ENCODE data around the gene SLCO6A1.

SLCO6A1 gene

GRCh38 chr5:102481054-102481715, 17.6 kb downstream of the SLCO6A1 start:
- DNase-seq (ENCODE audit: extremely low read depth in 1 of 2, low read depth in 1 of 2), result no peak

GRCh38 chr5:102453716-102454115, 45.1 kb downstream of the SLCO6A1 start:
- DNase-seq (ENCODE audit: extremely low read depth in 1 of 2, low read depth in 1 of 2), result no peak

GRCh38 chr5:102451082-102451481, 47.7 kb downstream of the SLCO6A1 start:
- DNase-seq (ENCODE audit: extremely low read depth in 1 of 2, low read depth in 1 of 2), result no peak

DNA sequence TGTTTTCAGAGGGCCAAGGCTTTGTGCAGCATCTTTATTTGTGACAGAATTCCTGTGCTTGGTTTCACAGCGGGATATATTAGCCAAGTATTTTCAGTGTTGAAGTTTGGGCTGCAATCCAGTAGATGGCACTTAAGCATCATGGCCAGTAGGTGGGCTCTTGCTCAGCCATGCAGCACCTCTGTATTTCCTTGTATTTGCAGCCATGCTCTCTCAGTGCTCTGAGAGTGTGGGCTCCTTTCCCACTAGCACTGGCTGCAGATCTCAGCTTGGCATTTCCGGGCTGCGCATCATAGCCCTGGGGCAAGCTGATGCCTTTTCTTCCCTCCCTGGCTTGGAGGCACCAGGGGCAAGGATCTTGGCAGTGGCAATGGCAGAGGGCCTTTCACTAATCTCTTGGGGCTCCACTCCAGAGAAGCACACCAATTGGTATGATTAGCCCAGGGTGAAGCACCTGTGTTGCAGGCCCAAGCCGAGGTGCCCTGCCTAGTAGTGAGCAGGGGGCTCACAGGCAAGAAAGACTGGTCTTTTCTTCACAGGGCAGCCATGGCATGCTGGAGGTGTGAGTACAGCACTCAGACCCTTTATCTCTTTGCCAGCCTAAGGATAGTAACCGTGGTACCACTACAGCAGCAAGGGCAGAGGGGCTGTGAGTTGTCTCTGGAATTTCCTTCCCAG, 48.3 kb downstream of the SLCO6A1 start:
- DNase-seq (ENCODE audit: extremely low read depth in 1 of 2, low read depth in 1 of 2), result no peak

DNA sequence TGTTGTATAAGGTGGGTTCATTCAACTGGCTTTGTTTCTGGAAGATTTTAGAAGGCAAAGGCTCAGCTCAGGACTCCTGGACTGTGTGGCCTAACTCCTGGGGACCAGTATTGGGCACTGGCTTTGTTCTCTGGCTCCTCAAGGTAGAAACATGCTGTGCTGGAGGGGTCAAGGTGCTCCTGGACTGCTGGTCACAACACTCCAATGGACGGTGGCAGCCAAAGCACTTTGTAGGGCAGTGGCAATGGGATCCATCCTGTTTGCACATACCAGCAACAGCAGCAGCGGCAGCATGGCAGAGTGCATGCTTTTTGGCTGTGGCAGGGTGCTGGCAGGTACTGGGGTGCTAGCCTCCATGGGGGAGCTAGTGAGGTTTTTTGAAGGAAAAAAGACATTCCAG, 65.3 kb downstream of the SLCO6A1 start:
- no peak for DNase-seq (ENCODE audit: extremely low read depth in 1 of 2, low read depth in 1 of 2)

- DNase-seq (ENCODE audit: extremely low read depth in 1 of 2, low read depth in 1 of 2), result no peak
These were observed 77.2 kb downstream of the SLCO6A1 start for GRCh38 chr5:102421647-102422046.

- no peak for DNase-seq (ENCODE audit: extremely low read depth in 1 of 2, low read depth in 1 of 2)
These were observed 80.3 kb downstream of the SLCO6A1 start for GRCh38 chr5:102418531-102418930.

GRCh38 chr5:102414448-102414847, 84.4 kb downstream of the SLCO6A1 start:
- DNase-seq (ENCODE audit: extremely low read depth in 1 of 2, low read depth in 1 of 2), result no peak

- no peak for DNase-seq (ENCODE audit: extremely low read depth in 1 of 2, low read depth in 1 of 2)
These were observed 110.6 kb downstream of the SLCO6A1 start for GRCh38 chr5:102388235-102388634.

DNA sequence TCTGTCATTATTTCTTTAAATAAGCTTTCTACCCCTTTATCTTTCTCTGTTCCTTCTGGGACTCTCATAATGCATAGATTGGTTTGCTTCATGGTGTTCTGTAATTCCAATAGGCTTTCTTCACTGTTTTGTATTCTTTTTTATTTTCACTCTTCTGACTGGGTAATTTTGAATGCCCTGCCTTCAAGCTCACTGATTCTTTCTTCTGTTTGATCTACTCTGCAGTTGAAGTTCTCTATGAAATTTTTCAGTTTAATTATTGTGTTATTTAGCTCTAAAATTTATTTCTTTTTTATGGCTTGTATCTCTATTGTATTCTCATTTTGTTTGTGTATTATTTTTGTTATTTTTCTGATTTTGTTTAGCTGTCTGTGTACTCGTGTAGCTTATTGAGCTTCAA, 113.4 kb downstream of the SLCO6A1 start:
- DNase-seq (ENCODE audit: extremely low read depth in 1 of 2, low read depth in 1 of 2), result no peak

DNA sequence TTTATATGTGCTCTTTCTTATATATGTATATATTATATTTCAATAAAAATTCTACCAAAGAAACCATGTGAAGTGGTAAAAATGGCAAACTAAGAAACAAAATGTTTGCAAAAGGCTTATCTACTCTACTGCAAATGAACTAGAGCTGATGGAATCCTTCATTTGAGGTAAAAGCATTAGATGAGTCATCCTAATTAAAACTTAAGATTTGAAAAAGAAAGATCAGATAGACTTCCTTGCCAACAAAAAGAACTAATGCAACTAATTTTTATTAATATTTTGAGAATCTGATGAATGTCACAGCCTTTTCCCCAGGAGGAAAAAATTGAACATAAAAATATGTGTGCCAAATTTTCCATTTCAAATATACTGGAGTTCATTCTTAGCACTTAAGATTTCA, 118.6 kb downstream of the SLCO6A1 start:
- DNase-seq (ENCODE audit: extremely low read depth in 1 of 2, low read depth in 1 of 2), result no peak

DNA sequence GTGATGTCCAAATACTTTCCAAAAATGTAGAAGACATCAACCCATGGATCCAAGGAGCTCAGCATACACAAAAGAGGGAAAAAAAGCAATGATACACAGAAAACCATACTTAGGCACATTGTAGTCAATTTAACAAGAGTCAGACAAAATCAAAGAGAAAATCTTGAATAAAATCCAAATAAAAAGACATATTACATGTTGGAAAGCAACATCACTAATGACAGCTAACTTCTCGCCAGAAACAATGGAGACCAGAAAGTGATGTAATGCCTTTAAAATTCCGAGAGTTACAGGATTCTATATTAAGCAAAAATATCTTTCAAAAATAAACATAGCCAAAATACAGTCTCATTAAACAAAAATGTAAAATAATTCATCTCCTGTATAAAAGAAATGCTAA, 122.9 kb downstream of the SLCO6A1 start:
- no peak for DNase-seq (ENCODE audit: extremely low read depth in 1 of 2, low read depth in 1 of 2)

DNA sequence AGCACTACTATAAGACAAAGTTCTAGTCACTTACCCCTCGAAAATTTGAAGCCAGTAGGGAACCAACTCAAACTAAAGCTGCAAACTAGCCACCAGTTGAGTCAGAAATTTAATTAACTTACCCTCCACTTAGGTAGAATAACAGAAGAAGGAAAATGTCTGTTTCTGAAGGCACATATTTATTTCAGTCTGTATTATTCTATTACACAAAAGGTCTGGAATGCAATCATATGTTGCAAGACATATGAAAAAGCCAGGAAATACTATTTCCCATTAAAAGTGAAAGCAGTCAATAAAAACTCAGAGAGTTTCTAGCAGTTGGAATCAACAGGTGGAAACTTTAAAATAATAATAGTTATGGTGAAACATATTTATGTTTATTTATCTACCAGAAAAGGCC, 123.5 kb downstream of the SLCO6A1 start:
- no peak for DNase-seq (ENCODE audit: extremely low read depth in 1 of 2, low read depth in 1 of 2)

GRCh38 chr5:102368392-102368791, 130.4 kb downstream of the SLCO6A1 start:
- DNase-seq (ENCODE audit: extremely low read depth in 1 of 2, low read depth in 1 of 2), result no peak

DNA sequence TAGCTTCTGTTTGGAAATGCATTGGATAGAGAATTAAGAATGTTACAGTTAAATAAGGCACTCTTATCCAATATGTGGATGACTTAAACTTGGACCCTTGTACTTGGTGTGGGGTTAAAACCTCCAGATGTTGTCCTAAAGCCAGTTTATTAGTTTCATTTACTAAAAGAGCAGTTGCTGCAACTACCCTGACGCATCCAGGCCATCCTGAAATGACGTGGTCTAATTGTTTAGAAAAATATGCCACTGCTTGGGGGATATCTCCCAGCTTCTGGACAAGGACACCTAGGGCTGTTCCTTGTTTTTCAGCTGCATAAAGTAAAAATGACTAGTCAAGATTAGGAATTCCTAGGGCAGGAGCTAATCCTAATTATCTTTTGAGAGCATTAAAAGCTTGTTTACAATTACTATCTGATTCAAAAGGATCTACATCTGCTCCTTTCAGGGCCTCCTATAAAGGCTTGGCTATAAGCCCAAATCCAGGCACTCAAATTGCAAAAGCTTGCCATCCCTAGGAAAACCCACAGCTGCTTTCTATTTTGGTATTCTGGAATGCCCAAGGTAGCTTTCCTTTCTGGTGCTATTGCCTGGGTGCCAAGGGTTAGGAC, 157.0 kb downstream of the SLCO6A1 start:
- DNase-seq (ENCODE audit: extremely low read depth in 1 of 2, low read depth in 1 of 2), result no peak

DNA sequence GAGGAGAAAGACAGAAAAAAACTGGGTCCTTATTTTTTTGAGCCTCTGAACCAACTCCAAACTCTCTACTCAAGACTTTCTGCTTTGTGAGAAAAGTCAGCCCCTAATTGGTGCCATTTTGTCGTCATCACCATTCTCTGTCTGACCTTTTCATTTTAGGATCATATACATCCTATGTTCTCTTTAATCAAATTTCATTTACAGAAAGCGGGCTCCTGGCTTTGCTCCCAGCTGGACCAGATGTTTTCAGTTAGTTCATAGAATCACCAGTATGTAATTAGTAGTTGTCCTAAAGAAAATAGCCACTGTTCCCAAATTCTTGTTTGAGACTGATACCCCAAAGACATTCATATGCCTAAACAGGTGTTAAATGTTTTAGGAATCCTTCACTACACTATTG, 174.1 kb downstream of the SLCO6A1 start:
- DNase-seq (ENCODE audit: extremely low read depth in 1 of 2, low read depth in 1 of 2), result no peak

Data from stimulated activated CD8-positive, alpha-beta memory T cell treated with anti-CD3 and anti-CD28 coated beads, Interleukin-7, amount 100 ng/mL, for 48 hours (primary cell).